ENCODE data around the gene DMKN.
"Not testable (repeated sequence)": the region's sequence is repeated elsewhere in the genome, so short reads cannot be mapped to it uniquely, and the experiment has no call there.

The DMKN gene

GRCh38 chr19:35495107-35496064 is 18.1 kb downstream of the DMKN start:
- DNase-seq = peak; percentile 36 to 45 (median 38)

- DNase-seq = no peak
These were observed 19.5 kb downstream of the DMKN start for GRCh38 chr19:35493971-35494370.

DNA sequence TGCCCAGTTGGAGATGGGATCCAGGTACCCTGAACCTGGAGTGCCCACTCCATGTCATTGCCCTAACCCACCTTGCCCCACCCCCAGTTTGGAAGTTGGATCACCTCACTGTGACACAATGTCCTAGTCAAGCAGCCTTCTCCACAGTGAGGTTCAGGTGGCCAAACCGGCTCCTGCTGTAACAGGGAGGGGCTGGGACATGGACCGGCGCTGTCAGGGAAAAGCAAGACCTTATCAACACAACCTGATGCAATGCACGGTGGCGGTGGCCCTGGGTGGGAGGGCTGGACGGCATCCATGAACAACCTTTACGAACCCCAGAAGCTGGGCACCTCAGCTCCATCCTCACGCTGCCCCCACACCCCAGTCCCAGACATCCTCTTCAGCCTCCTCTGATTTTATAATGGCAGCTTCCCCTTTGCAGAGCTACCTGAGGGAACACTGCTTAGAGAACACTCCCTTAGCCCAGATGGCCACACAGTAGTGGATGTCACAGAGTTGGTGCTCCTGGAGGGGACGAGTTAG is 21.6 kb downstream of the DMKN start:
- DNase-seq = no peak

DNA sequence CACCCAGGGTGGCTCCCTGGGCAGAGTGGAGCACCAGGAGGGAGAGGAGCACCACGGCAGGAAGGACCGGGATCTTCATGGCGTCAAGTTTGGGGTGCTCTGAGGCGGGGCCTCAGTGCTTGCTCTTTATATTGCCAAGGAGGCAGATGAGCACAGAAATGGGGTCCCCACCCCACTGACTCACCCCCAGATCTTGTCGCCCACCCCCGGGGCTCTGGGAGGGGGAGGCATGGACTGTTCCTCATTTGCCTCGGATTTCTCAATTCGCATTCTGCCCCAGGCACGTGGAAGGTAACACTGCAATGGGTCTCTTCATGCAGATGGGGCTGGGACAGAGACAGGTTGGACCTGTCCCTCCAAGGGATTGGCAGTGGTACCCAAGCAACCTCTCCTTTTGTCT is 23.1 kb downstream of the DMKN start, which contains the start of gene KRTDAP:
TSS of gene KRTDAP (minus strand) at position 101 of the 400 bp plus-strand sequence. CDS start at position 79, 22 bp downstream.
- DNase-seq = no peak

- no peak for DNase-seq
These were observed 24.8 kb downstream of the DMKN start for GRCh38 chr19:35488677-35489076.

DNA sequence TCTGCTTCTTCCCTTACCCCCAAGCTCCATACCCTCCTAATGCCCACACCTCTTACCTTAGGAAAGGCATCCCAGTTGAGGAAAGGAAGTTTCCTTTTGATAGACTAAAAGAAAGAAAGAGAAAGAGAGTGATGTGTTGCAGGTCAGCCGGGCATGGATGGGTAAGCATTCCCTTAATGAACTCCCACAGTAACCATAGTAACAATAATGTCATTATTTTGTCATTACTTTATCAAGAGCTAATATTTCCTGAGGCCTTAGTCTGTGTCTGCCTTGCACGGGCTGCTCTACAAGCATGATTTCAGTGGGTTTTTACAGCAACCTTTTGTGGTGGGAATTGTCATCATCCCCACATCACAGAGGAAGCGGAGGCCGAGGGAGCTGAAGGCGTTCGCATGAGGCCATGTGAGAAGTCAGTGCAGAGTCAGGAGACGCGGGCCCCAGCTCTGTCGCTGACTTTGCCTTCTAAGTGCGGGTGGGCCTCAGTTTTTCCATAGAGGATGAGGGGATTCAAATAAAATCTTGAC is 25.7 kb downstream of the DMKN start:
- DNase-seq = no peak

DNA sequence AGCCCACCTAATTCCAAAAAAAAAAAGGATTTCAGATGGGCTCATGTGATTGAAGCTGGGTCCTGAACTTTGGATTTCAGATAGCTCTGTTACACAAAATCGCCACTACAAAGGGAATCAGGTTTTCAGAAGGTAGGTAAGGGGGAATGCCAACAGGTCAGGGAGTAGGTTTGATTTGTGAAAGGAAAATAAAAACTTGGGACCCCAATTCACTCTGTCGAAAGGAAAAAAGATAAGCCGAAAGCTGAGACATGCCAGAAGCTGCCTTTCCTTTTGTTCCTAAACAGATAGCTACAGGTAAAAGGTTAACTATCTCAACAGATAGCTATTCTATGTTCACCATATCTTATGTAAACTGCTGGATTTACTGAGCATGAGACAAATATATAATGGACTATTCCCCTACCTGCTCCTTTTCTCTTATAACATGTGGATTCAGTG is 27.2 kb downstream of the DMKN start:
- DNase-seq = no peak

GRCh38 chr19:35484252-35485036 is 29.0 kb downstream of the DMKN start:
- no peak for DNase-seq

DNA sequence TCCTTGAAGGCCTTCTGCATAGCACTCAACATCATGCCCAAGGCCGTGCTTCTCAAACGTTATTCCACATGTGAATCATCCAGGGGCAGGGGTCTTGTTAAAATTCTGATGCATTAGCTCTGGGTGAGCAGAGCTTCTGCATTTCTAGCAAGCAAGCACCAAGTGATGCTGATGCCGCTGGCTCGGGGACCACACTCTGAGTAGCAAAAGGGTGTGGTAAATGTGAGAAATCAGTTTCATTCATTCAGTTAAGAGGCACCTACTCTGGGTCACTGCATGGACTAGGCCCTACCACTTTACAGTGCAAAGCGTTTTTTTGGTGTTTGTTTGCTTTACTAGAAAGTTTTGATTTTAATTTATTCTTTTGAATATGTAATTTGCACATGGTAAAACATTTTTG is 30.4 kb downstream of the DMKN start:
- no peak for DNase-seq

- no peak for DNase-seq
These were observed 34.4 kb downstream of the DMKN start for GRCh38 chr19:35478794-35479677.

DNA sequence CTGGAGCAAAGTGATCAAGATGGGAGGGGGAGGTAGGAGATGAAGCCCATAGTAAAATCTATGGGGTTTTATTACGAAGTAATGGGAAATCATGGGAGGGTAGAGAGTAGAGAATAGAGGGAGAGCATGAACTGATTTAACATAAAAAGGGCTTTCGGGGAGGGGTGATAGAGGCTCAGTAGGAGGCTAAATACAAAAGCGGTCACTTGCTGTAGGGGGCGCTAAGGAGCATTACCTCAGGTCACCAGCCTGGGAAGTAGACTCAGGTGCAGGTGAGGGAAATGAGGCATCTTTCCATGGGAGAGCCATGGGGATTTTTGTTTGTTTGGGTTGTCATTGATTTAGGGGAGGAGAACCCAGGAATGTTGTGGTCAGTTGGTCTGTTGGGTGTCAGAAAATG is 37.3 kb downstream of the DMKN start:
- no peak for DNase-seq

GRCh38 chr19:35474594-35474993 is 38.9 kb downstream of the DMKN start:
- not testable (repeated sequence) for DNase-seq

GRCh38 chr19:35474104-35474503 is 39.3 kb downstream of the DMKN start:
- DNase-seq = no peak

GRCh38 chr19:35471946-35472345 is 41.5 kb downstream of the DMKN start:
- DNase-seq = no peak

- not testable (repeated sequence) for DNase-seq
These were observed 42.4 kb downstream of the DMKN start for GRCh38 chr19:35471075-35471474.

GRCh38 chr19:35470128-35470527 is 43.3 kb downstream of the DMKN start:
- DNase-seq = no peak

GRCh38 chr19:35468637-35469036 is 44.8 kb downstream of the DMKN start:
- peak in 2 of 4 experiments; percentile 25 to 26 for DNase-seq

DNA sequence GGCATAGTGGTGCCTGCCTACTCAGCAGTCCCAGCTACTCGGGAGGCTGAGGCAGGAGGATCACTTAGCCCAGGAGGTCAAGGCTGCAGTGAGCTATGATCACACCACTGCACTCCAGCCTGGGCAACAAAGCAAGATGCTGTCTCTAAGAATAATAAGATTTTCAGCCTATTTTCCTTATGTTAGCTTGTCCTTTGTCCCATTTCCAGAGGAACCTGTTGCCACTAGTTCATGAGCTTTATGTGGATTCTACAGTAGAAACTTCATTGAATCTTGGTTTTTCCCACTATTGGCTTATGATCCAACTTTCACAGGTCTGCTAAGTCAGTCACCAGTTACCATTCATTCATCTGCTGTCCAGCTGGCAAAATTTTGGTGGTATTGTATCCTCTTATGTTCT is 47.2 kb downstream of the DMKN start:
- no peak for DNase-seq

DNA sequence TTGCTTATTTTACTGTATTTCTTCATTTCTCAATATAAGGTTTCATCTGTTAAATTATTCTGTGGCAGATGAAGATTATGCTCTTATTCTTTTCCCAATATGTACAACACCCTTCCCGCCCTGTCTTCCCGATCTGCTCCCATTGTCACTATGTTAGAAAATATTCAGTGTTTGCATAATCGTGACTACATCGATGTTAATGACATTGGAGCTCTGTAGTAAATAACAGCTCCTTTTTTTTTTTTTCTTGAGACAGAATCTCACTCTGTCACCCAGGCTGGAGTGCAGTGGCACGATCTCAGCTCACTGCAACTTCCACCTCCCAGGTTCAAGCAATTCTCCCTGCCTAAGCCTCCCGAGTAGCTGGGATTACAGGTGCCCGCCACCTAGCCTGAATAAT is 50.5 kb downstream of the DMKN start:
- not testable (repeated sequence) for DNase-seq

GRCh38 chr19:35462476-35462953 is 50.9 kb downstream of the DMKN start:
- DNase-seq = no peak

DNA sequence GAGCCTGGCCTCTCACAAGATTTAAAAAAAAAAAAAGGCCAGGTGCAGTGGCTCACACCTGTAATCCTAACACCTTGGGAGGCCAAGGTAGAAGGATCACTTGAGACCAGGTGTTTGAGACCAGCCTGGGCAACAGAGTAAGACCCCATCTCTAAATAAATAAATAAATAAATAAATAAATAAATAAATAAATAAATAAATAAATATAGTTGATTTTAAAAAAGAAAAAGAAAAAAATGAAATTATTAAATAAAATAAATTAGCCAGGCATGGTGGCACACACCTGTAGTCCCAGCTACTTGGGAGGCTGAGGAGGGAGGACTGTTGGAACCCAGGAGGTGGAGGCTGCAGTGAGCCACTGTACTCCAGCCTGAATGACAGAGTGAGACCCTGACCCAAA is 51.7 kb downstream of the DMKN start:
- DNase-seq = not testable (repeated sequence)

DNA sequence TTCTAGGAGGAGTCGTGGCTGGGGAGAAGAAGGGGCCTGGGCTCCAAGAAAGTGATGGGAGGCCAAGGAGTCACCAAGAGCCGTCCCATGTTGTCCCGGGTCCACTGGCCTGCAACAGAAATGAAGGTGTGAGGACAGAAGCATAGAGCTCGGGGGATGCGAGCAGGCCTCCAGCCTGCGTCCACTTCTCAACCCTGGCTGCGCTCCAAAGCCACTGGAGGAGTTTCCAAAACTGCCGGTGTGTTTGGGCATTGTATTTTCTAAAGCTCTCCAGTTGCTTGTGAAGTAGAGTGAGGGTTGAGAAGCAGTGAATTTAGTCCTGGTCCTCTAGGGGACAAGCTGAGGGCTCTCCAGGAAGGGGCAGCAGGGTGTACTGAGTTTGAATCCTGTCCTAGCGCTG is 52.4 kb downstream of the DMKN start:
- DNase-seq = no peak
